H1 (cell line): ENCODE measurements around the gene FHAD1.

ENCODE experiments used
- ATF3 ChIP-seq: IDR thresholded peaks from 2 replicates; pipeline ENCODE4 v1.6.1; 2011; ENCODE audit warnings: low read depth, mild to moderate bottlenecking, low read length; ENCODE audit not compliant: insufficient read depth
- CREB1 ChIP-seq: IDR thresholded peaks from 2 replicates; pipeline ENCODE4 v1.6.1; 2012; ENCODE audit warnings: inconsistent platforms
- EP300 ChIP-seq, 2 experiments: IDR thresholded peaks; 1 replicate in 1 of 2; 2 replicates in 1 of 2; pipeline ENCODE4 v1.6.1; 2011 to 2012; ENCODE audit warnings: low read depth in 2 of 2, low read length in 2 of 2, mild to moderate bottlenecking in 2 of 2, borderline replicate concordance in 1 of 2, inconsistent platforms in 1 of 2, moderate library complexity in 1 of 2
- FOSL1 ChIP-seq: IDR thresholded peaks from 2 replicates; pipeline ENCODE4 v1.6.1; 2011; ENCODE audit warnings: mild to moderate bottlenecking, low read depth, low read length, moderate library complexity; ENCODE audit not compliant: insufficient read depth
- JUN ChIP-seq: IDR thresholded peaks from 2 replicates; pipeline ENCODE4 v1.6.1; 2011; ENCODE audit warnings: low read depth, mild to moderate bottlenecking, improper control_type of control experiment, low read length
- MAFK ChIP-seq: IDR thresholded peaks from 2 replicates; pipeline ENCODE4 v1.6.1; 2012; ENCODE audit warnings: low read depth, mild to moderate bottlenecking, improper control_type of control experiment, low read length
- POLR2AphosphoS5 ChIP-seq: IDR thresholded peaks from 2 replicates; pipeline ENCODE4 v1.6.1; 2011; ENCODE audit warnings: low read depth, low read length
- RAD21 ChIP-seq, 2 experiments: IDR thresholded peaks in 1 of 2; conservative IDR thresholded peaks in 1 of 2; 2 replicates each; pipeline ENCODE4 v1.6.1; 2011; ENCODE audit warnings: low read depth in 2 of 2, low read length in 2 of 2, improper control_type of control experiment in 1 of 2, inconsistent platforms in 1 of 2, mild to moderate bottlenecking in 1 of 2, moderate library complexity in 1 of 2
- RNF2 ChIP-seq: fragments of 200-900, 300-1000 bp; sonication (generic); IDR thresholded peaks from 2 replicates; pipeline ENCODE4 v1.7.1; 2016; ENCODE audit warnings: borderline replicate concordance, low read depth, mild to moderate bottlenecking, antibody characterized with exemption, low read length; ENCODE audit not compliant: poor library complexity, severe bottlenecking; ENCODE audit errors: missing control alignments
- SP1 ChIP-seq: IDR thresholded peaks from 2 replicates; pipeline ENCODE4 v1.6.1; 2011; ENCODE audit warnings: low read depth, low read length
- TAF1 ChIP-seq: IDR thresholded peaks from 2 replicates; pipeline ENCODE4 v1.6.1; 2011; ENCODE audit warnings: mild to moderate bottlenecking, low read depth, low read length
- USF2 ChIP-seq: IDR thresholded peaks from 2 replicates; pipeline ENCODE4 v1.6.1; 2011; ENCODE audit warnings: low read length, improper control_type of control experiment
- TF ChIP-seq, protein P1 (sequence below), 3 experiments: IDR thresholded peaks; 1 replicate in 2 of 3; 2 replicates in 1 of 3; pipeline versions ENCODE4 v1.5.1 to v1.6.1; 2011; ENCODE audit warnings: low read length in 3 of 3, mild to moderate bottlenecking in 3 of 3, inconsistent platforms in 2 of 3, low read depth in 1 of 3, moderate library complexity in 1 of 3; ENCODE audit not compliant: insufficient read depth in 1 of 3; ENCODE audit errors: control extremely low read depth in 1 of 3

- no peak for TF ChIP-seq SP1
- TF ChIP-seq, protein P1, sequence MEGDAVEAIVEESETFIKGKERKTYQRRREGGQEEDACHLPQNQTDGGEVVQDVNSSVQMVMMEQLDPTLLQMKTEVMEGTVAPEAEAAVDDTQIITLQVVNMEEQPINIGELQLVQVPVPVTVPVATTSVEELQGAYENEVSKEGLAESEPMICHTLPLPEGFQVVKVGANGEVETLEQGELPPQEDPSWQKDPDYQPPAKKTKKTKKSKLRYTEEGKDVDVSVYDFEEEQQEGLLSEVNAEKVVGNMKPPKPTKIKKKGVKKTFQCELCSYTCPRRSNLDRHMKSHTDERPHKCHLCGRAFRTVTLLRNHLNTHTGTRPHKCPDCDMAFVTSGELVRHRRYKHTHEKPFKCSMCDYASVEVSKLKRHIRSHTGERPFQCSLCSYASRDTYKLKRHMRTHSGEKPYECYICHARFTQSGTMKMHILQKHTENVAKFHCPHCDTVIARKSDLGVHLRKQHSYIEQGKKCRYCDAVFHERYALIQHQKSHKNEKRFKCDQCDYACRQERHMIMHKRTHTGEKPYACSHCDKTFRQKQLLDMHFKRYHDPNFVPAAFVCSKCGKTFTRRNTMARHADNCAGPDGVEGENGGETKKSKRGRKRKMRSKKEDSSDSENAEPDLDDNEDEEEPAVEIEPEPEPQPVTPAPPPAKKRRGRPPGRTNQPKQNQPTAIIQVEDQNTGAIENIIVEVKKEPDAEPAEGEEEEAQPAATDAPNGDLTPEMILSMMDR (IDR thresholded peaks at IDR 0.05; ENCODE audit: control extremely low read depth in 1 of 3, insufficient read depth in 1 of 3, low read depth in 1 of 3, low read length in 3 of 3) = peak in 1 of 3 experiments; percentile 15; a peak in 2 of 4 replicates
- no peak for TF ChIP-seq FOSL1
- no peak for TF ChIP-seq RAD21 (IDR thresholded peaks at IDR 0.05 in 1 of 2, conservative IDR thresholded peaks at IDR 0.05 in 1 of 2; ENCODE audit: low read depth in 2 of 2, low read length in 2 of 2)
- TF ChIP-seq TAF1 = no peak
- no peak for TF ChIP-seq POLR2AphosphoS5
- TF ChIP-seq ATF3 = no peak
- TF ChIP-seq MAFK = no peak
- TF ChIP-seq USF2 = no peak
- no peak for TF ChIP-seq CREB1
- TF ChIP-seq RNF2 = no peak
- no peak for TF ChIP-seq EP300 (IDR thresholded peaks at IDR 0.05; ENCODE audit: borderline replicate concordance in 1 of 2, low read depth in 2 of 2, low read length in 2 of 2)
- TF ChIP-seq JUN = no peak
Observed at GRCh38 chr1:15259622-15260007, 12.6 kb downstream of the FHAD1 start.
